Stimulated activated CD4-positive, alpha-beta T cell treated with anti-CD3 and anti-CD28 coated beads, Interleukin-2, amount 100 ng/mL, for 24 hours (primary cell): ENCODE results near the gene ERH.

Experiments
- DNase-seq, 2 donors: peaks; one replicate each; pipeline ENCODE4 v3.0.0-alpha.2; 2020

The ERH gene

DNA sequence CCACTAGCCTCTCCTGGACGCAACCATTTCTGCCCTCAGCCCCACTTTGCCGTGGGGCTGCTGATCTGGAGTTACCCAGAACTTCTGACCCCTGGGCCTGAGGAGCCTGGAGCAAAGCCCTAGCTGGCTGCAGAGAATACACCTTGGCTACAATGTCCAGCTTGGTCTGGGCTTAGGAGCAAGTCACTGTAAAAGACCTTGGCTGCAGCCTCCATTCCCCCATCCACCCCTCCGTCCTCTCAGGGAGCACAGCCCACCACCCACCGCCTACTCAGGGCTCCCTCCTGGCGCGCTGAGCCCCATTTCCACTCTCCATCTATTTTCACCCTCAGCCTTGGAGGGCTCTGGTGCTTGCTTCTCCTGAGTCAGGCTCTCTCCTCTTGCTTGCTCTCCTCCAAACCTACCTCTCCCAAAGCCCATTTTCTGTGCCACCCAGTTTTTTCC is 42.9 kb downstream of the ERH start:
- no peak for DNase-seq

DNA sequence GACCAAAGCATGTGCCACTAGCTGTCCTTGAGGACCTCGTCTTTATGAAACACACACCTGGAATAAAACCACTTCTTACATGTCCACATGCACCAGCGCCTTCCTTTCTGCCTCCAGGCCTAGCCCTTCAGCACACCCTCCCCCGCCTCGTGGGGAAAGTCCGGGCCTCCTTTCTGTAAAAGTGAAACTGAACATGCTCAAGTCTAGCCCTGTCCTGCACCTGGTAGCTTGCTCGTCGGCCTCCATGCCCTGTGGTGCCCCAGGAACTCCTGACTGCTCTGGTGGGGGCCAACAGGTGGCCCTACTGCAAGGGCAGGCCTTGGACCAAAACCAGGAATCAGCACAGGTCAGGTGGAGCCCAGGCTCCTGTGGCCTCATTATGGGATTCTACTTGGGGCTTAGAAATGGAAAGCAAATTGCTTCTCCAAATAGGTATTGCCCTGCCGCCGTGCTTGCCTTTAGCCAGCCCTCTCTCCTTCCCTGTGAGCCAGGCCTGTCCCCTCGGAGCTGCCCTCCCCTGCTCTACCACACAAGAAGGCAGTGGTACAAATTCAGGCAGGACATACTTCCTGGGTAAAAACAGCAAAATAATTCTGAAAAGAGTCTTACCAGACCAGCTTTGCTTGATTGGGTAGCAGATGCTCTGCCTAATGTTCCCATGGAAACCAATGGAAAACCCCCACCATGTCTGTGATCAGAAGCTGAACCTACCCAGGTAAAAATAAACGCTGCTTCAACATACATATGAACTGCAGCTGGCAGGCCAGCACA is 43.5 kb downstream of the ERH start:
- DNase-seq = peak; percentile 73 to 74

DNA sequence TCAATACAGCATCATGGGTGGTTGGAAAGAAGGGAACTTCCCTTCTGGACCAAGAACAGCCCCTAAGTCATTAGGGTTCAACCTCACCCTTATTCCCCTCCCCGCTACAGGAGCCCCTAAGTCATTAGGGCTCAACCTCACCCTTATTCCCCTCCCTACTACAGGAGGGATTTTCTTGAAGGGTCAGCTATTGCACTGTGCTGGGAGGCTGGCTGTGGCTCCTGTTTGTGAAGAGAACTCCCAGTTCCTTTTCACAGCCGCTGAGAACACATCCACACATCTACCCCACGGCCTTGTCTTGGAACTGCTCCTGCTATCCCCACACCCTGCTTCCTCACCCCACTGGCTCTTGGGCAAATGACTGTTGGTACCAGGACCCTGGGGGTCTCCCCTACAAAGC is 44.9 kb downstream of the ERH start:
- no peak for DNase-seq

DNA sequence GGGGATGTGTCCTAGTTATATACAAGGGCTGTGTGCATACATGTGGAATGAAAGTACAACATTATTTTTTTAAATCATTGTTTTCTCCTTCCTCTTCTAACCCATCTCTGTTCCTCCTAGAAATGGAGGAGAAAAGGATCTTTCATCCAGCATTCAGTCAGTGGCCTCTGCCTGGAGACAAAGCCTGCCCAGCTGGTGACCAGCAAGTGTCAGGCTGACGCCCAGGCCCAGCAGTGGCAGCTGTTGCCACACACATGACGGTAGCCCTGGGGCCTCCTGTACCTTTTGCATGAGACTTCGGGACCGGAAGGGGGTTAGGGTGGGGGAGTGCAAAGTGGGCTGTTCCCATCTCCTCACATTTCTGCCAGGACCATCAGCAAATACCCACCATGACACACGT is 46.2 kb downstream of the ERH start:
- DNase-seq = no peak

DNA sequence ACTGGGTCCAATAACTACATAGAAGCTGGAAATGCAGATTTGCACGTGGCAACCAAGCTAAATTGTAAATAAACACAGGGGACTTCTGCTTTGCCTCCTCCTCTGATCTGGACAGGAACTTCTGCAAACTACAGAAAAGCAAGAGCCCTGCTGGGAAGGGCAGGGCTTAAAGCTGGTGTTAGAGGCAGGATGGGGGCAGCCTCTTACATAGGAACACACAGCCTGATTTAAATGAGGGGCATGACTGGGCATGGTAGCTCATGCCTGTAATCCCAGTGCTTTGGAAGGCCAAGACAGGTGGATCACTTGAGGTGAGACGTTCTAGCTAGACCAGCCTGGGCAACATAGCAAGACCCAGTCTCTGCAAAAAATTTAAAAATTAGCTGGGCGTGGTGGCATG is 46.7 kb downstream of the ERH start:
- no peak for DNase-seq

DNA sequence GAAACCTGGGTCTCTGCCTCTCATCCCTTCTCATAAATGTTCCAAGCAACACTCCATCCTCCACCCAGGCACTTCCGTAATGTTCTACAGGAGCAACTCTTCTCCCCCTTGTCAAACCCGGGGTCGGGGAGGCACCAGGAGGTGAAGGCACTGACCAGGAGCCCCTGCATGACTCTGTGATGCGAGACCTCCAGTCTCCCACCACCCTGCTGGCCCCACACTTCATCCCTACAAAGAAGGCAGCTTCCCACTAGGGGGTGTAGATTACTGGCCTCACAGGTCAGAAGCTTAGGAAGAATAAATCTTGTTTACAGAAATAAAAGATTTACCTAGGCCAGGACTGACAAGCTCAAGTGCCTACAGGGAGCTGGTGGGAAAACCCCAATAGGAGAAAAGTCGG is 47.2 kb downstream of the ERH start:
- DNase-seq = no peak

DNA sequence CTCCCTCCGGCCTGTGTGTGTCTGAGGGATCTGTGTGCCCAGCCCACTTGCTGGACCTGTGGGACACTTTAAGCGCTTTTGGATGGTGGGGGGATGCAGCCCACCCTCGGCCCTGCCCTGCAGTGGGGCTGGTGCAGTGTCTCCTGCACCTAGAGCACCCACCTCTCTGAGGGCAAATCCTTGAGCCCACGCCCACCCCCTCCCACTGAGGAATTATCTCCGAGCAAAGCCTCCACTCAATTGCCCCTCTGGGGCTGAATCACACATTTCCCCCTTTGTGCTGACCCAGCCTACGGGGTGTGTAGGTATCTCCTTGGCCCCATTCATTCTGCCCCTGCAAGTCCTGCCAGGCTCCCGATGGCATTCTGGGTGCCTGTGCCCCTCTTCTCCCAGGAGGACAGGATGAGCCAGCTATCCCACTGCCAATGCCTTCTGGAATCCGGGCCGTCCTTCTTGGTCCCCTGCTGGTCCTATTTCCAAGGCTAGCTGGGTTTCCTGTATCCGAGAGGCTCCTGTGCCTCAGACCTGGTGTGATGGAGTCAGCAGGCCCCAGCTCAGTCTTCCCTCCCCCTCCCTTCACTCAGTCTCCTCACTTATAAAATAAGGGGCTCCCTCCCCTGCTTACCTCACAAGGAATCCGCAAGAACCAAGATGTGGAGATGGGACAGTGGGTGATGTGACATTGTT is 48.9 kb downstream of the ERH start:
- no peak for DNase-seq

DNA sequence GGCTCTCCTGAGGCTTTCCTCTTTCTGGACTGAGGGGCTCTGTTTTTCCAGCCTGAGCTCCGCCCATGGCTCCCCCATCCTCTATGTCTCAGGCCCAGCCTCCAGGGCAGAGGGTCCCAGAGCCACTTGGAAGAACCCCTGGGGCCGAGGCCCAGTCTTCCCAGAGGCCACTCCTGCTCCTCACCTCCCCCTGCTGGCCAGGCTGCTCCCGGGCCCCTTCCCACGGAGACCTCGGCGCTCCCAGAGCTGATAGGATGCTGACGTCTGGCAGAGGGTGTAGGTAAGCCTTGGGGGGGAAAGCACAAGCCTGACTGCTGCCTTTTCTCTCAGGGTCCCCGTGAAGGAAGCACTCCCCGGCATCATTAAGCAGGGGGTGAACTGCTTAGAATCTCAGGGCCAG is 51.4 kb downstream of the ERH start:
- peak; percentile 25 to 38 for DNase-seq

DNA sequence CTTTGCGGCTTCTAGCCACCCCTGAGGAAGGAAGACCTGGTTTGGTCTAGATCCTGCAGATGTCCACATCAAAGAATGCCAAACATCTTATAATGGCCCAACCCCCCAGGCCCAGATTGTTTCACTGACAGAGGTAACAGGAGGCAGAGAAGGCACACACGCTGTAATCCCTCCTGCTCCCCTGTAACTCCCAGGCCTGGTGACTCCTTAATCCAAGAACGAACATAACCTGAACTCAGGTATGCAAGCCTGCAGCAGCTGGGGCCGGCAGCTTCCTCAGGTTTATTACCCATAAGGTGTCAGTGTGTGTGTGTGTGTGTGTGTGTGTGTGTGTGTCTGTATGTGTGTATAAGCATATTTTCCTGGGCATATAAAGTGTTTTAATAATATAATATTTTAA is 52.7 kb downstream of the ERH start:
- no peak for DNase-seq

DNA sequence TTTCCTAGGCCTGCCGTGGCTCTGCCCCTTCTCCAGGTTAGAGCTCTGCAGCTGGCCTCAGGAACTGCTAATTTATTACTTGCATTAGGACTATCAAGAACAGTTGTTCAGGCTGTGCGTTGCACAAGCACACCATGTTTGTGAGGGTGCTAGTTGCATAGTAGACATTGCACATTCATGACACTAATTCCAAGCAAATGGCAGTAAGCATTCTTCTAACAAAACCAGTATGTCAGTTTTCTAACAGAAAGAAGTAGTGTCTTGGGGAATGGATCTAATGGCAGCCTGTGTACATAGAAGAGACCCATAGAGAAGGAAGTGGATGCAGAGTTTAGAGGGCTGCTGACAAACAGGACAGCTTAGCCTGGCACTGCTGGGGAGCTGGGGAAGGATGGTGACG is 53.9 kb downstream of the ERH start:
- no peak for DNase-seq

DNA sequence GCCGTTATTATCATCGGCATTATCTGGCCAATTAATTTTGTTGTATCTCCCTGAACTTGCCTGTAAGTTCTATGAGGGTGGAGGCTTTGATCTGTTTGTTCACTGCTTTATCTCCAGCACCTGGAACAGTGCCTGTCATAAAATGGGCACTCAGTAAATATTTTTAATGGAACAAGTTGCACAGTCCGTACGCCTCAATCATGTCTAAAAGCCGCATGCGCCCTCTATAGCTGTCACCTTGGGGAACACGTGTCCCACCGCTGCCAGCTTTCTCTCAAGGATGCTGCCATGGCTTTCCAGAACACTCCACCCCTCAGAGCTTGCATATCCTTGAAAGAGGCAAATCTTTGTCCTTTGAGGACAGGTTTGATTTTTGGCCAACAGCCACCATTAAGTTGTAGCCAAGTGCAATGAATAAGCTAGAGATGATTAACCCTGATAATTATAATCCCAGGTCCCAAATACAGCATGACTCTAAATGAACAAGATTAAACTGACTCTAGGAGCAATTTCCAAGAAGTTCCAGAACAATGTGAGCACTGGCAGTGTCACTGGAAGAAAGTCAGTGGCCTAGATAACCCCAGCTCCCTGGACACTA is 55.1 kb downstream of the ERH start:
- no peak for DNase-seq

DNA sequence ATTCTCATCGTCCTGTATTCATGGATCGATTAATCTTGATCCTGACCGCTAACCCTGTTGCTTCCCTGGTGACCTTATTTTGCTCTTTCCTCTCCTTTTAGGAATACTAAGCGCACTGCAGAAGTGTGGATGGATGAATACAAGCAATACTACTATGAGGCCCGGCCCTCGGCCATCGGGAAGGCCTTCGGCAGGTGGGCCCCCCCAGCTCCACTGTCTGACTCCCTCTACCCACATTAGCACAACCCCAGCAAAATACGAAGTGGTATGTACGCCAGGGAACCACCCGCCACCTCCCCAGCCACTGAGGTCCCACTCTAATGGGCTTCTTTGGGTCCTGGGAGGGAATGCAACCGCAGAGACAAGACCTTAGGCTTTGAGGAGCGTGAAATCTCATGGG is 58.7 kb downstream of the ERH start:
- DNase-seq = no peak

DNA sequence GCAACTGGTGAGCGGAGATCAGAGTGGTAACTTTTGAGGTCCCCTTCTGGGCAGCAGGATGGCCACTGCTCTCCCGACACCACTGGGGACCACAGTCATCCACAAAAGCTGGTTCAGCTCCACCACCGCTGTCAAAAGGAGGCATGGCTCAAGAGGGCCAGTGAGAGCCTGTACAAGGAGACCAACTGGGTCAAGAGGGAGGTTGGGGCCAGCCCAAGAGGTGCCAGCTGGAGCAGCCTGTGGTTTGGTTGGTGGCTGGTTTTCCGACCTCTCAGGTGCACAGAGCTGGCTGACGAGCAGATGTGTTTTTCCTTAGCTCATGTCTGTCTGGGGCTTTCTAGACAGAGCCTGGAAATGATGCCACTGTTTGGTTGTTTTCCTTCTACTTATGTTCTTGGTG is 60.1 kb downstream of the ERH start:
- no peak for DNase-seq

DNA sequence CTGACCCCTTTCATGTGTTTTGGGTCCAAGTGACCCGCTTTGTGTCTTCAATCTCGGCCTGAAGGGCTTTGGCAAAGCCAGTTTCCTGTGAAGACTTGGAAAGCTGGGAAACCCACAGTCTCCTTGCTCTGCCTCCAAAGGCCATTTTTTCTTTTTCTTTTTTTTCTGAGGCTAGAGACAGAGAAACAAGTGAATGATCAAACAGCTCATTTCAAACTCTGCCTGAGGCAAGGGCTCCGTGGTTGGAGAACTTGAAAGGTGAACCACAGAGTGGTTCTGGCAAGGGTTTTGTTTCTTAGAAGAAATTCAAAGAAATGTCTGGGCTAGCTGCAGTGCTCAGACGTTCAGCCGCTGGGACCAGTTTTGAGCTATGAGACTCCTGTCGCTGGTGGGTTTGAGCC is 62.7 kb downstream of the ERH start:
- no peak for DNase-seq

DNA sequence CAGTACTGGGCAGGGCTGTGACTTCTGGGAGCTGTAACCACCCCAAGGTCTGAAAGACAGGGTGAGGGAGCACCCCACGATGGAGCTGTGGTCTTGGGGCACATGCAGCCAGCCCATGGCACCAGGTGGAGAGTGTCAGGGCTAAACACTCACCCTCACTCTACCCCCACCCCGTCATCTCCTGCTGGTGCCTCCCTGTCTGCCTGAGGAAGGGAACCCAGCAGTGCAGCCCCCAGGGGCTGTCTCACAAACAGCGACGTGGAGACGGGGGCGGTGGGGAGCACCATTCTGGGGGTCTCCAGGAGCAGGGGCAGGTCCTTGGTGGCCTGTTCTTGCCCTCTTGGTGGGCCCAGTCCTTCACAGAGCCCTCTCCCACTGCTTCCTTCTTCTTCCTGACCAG is 63.5 kb downstream of the ERH start:
- no peak for DNase-seq

DNA sequence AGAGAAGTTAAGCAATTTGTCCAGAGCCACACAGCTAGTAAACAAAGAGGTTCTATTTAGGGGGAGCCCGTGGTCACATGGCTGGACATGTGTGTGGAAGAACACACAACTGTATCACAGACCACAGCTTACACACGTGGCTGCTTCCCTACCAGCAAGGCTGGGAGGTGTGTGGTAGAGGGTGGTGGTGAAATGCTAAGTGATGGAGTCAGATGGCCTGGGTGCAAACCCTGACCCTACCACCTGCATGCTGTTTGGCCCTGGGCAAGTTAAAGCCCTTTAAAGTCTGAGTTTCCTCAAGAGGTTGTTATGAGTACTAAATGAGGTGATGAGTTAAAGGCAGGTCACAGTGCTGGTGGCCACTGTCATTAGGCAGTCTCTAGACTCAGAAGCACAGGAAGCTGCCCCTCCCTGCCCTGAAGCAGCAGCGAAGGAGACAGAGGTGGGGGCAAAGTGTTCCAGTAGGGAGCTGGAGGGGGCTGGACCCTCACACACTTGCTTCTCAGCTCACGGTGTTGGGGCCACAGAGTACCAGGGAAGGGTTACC is 64.2 kb downstream of the ERH start:
- no peak for DNase-seq

DNA sequence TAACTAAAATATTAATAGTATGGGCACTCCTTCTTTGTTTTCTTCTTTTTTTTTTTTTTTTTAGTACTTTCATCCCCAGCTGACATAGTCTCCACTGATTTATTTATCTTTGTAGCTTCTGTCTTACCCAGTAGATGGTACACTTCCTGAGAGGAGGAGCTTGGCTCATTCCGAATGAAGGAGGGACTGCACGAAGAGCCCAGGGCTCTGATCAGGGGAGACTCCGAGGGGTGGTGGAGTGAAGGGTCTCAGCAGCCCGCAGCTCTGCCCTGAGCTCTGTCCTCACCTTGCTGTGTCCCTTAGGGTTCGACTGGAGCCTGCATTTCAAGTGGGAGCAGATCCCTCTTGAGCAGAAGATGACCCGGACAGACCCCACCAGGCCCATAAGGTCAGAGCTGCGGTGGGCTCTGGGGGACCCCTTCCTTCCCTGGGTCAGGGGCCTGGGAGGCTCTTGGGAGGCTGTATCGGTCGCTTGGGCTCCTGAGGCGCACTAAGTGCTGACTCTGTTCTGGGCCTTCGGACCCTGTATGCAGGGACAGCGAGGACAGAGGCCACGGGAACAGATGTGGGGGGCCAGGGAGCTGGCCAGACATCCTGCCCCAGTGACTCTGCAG is 65.2 kb downstream of the ERH start:
- DNase-seq = no peak

DNA sequence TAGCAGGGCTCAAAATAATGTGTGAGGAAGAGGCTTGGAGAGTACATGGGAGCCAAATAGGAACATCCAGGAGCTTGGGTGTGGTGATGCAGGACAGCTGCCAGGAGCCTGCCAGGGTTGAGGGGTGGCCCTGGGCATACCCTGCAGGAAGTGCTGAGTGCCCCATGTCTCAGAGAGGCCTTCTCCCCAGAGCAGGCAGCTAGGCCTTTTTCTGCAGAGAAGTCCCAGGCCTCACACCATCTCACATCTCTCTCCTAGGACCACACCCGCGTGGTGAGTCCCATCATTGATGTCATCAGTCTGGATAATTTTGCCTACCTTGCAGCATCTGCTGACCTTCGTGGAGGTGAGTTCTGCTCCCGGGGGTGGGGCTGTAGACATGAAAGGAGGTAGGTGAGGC is 66.9 kb downstream of the ERH start:
- no peak for DNase-seq
